NCI-H187 (cell line): ENCODE data around the gene AEN.

Source experiments
- DNase-seq, 2 experiments: peaks; one replicate each; lab custom pipeline; 2025; lab: John Stamatoyannopoulos, UW

AEN gene

DNA sequence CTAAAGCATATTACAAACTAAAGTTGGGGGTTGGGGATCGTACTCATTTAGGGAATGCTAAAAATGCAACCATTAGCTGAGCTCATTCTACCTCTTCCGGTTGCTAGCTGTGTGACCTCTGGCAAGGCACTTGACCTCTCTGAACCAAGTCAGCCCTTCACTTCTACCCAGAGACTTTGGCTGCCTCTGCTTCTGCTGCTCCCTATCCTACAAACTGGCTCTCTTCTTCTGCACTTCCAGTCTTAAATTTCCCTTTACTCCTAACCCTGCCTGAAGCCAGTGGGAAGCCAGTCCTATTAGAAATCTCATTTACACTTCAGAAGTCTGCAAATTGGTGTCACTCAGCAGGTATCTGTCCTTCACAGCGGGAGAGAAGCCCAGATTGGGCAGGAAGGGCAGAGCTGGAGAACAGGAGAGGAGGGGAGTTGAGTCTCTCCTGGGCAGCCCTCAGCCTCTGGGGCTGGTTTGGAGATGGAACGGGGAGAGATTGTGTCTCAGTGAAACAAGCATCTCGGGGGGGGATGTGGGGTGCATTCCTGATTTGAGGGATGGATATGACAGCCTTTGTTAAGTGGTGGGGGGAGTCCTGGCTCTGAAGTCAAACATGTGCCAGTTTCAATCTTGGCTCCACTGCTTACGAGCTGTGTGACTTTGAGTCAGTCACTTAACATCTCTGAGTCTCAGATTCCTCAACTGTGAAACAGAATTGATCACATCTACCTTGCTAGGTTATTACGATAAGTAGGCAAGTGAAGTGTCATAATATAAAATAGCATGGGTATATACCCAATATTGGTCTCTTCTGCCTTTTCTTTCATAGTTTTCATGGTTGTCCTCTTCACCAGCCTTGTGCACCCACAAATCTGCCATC lies 7.8 kb upstream of the AEN start:
- DNase-seq, result no peak

DNA sequence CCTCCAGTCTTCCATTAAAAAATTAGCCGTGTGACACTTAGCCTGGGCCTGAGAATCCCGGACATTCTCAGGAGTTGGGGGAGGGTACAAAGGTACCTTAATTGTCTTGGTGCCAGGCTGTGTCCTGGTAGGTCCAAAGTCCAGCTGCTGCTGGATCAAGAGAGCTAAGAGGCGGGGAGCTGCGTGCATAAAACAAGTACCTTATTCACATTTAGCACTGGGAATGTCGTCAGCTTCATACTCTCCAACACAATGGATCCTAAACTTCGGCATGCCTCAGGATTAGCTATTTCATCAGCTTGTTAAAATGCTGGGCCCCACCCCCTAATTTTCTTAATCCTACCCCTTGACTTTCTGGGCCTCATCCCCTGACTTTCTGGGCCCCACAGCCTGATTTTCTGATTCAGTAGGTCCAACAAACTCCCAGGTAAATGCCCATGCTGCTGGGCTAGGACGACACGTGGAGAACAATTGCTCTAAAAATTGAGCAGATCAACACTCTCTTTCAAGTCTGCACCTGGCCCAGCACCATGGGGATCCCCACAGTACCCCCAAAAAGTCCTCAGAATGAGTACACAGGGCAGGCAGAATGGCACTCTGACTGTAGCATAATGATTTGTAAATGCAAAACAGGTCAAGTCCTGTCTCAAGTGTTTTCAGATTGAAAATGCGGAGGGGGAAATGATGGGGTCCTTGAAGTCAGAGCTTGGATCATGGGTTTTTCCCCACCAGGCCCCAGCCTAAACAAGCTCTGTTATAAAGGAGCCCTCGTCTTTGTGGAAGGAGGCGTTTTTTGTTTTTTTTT lies 5.6 kb upstream of the AEN start:
- DNase-seq, result no peak

DNA sequence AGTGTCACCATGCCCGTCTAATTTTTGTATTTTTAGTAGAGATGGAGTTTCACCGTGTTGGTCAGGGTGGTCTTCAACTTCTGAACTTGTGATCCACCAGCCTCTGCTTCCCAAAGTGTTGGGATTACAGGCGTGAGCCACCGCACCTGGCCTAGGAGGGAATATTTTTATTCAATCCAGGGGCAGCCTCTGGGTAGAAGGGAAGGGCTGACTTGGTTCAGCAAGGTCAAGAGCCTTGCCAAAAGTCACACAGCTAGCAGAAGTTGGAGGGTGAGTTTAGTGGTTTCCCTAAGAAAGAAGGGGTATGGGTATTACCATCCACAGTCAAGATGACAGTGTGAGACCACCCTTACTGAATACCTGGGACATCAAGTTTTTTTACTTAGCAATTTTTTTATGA lies 4.9 kb upstream of the AEN start:
- no peak for DNase-seq

DNA sequence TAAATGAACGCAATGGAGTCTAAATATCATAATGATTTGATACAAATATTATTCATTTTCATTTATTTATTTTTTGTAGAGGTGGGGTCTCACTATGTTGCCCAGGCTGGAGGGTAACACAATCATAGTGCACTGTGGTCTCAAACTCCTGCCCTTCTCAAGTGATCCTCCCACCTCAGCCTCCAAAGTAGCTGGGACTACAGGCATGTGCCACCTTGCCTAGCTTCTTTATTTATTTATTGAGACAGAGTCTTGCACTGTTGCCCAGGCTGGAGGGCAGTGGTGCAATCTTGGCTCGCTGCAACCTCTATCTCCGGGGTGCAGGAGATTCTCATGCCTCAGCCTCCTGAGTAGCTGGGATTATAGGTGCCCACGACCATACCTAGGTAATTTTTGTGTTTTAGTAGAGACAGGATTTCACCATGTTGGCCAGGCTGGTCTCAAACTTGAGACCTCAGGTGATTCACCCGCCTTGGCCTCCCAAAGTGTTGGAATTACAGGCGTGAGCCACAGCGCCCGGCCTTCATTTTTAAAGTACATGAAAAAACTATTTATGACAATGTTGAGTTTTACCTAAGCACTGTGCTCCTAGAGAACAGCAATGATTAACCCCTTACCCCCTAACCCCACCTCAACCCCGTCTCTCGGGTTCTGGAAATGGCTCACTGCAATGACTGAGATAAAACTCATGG lies 4.0 kb upstream of the AEN start:
- no peak for DNase-seq

DNA sequence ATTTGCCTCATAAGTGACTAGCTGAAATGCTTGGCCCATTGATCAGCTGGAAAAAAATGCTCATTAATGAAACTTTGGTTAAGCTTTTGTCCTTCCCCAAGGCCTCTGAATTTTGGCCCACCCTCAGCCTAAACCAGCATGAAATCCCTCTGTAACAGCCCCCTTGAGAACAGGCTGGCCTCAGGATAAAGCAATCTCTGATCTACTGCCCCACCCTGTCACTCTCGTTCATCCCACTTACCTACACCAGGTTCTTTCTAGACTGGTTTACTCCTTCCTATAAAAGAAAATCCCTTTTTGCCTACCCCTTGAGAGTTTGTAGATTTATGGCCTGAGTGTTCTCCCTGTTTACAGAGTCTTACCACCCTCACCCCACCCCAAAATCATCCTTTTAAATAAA lies 3.4 kb upstream of the AEN start:
- no peak for DNase-seq

DNA sequence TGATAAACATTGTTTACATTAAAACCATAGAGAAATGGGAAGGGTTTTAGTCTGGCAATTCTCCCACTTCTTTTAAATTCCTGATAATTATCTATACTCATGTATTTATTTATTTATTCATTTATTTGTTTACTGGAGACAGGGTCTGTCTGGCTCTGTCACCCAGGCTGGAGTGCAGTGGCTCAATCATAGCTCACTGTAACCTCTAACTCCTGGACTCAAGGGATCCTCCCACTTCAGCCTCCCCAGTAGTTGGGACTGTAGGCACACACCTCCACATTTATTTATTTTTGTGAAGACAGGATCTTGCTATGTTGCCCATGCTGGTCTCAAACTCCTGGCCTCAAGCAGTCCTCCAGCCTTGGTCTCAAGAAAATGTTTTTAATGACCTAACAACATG lies 2.5 kb upstream of the AEN start:
- DNase-seq, result no peak

DNA sequence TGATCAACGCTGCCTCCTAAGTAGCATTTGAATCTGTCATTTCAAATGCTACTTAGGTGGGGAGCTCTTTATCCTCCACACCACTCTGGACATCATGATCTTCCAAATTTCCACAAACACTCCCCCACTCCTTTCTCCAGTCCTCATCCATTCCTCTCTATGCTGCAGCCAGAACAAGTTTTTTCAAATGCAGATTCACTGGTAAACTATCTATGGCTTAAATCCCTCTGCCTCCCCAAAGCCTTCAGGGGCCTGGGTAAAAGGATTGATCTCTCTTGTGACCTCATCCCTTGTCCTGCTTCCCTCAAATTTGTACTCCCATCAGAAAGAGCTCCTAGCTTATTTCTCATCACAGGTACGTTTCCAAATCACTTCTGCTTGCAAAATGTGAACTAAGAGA lies 1.3 kb upstream of the AEN start:
- no peak for DNase-seq

DNA sequence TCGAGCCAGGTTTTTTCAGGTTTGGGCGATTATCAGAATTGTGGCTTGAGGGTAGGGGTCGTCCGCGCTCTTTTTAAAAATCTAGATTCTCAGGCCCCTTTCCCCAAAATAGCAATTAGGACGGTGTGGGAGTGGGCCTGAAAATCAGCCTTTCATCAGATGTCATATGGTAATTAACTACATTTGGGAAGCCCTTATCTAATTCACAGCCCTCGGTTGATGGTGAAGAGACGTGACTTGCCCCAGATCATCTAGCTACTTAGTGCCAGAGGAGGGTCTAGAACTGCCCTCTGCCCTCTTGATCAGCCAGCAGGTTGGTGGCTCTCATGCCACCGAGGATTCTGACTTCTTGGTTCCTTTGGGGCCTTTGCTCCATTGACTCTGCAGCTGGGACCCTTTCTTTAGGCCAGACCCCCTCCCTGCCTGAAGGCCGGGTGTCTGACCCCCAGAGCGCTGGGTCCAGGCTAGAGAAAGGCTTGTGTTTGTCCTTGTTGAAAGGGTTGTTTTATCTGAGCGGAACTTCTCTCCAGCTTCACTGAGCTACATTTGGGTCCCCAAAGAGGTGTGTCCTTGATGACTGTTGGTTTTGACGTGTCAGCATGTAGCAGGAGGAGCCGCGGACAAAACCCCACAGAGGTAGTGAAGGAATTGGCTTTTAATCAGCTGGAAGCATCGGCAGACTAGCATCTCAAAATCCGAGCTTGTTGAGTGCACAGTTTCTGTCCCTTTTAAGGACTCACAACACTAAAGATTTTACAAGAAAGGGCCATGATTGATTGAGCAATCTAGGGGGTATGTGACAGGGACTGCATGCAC lies 857 bp downstream of the AEN start:
- DNase-seq, result no peak

DNA sequence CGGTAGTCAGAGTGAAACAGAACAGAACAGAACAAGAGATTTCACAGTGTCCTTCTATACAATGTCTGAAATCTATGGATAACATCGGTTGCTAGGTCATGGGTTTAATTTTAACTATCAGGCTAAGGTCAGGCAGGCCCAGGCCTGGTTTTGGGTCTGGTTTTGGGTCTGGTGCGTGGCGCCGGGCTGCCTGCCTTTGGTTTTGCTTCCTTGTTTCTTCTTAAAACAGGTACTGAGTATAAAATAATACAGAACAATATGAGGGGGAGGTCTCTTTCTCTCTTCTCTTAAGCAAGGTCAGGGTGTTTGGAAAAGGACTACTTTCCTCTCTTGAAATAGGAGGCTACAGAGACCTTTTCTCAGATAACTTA lies 1.4 kb downstream of the AEN start:
- DNase-seq, result no peak

DNA sequence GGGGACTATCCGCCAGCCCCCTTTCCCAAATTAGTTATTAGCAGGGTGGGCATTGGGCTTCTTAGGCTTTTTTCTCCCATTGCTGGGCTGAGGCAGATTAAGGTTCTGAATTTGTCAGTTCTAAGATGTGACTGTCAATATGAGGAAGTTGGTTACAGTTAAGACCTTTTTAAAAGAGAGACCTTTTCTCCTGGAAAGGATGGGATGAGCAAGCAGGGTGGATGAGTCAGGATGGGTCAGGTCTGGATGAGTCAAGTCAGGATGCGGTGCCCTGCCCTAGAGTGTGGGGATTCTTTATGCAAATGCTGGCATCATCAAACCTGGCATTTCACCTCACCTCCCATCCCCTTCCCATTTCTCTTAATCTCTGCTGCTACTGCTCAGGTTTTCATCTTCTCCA lies 1.9 kb downstream of the AEN start:
- DNase-seq, result no peak

DNA sequence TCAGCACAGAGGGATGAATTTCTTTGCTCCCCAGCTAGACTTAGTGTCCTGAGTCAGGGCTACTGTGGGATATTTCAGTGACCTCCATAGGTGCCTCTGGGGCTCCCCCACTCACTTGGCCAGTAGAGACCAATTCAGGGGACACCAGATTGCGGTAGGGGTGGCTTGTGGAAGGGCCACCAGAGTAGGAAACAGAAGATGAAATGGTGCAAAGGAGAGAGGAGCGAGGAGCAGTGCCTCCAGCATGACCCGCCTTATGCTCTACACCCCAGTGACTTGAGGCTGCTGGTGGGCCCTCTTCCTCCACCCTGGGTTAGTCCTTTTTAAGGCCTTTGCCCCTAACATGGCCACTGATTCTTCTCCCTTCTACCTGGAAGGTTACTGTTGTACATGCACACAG lies 2.5 kb downstream of the AEN start:
- no peak for DNase-seq

DNA sequence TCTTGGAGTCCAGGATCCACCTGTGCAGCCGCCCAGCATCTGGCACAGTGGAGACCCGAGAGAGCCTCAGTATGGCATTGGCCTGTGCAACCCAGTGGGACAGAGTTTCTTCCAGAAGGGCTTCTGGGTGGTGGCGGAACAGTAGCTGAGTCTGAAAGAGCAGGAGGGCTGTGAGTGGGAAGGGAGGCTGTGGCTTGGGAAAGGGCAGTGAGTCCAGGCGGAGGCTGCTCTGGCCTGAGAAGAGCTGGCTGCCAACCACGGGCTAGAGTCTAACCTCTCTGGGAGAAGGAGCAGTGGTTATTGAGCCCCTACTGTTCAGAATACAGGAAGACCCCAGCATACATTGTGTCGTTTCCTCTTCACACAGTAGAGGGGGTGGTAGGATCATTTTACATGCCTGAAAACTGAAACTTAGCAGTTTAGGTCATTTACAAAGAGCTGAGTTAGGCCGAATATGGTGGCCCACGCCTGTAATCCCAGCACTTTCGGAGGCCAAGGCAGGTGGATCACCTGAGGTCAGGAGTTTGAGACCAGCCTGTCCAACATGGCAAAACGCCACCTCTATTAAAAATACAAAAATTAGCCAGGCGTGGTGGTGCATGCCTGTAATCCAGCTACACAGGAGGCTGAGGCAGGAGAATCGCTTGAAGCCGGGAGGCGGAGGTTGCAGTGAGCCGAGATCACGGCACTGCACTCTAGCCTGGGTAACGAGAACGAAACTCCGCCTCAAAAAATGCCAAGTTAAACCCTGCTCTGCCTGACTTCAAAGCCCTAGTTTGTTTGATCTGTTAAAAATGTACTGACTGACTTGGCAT lies 3.2 kb downstream of the AEN start:
- DNase-seq, result no peak

DNA sequence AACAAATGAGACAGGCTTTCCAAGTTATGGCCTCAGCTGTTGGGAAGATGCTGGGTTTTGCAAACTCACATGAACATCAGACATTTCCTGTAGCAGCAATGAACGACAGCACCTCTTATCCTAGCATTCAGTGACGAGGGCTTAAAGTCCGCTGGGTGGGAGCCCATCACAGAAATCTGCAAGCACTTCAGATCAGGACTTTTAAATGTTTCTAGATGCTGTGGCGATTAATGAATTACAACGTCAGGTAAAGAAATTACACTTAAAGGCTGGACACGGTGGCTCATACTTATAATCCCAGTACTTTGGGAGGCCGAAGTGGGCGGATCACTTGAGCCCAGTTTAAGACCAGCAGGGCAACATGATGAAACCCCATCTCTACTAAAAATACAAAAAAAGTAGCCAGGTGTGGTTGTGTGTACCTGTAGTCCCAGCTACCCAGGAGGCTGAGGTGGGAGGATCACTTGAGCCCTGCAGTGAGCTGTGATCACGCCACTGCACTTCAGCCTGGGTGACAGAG lies 3.9 kb downstream of the AEN start:
- no peak for DNase-seq

DNA sequence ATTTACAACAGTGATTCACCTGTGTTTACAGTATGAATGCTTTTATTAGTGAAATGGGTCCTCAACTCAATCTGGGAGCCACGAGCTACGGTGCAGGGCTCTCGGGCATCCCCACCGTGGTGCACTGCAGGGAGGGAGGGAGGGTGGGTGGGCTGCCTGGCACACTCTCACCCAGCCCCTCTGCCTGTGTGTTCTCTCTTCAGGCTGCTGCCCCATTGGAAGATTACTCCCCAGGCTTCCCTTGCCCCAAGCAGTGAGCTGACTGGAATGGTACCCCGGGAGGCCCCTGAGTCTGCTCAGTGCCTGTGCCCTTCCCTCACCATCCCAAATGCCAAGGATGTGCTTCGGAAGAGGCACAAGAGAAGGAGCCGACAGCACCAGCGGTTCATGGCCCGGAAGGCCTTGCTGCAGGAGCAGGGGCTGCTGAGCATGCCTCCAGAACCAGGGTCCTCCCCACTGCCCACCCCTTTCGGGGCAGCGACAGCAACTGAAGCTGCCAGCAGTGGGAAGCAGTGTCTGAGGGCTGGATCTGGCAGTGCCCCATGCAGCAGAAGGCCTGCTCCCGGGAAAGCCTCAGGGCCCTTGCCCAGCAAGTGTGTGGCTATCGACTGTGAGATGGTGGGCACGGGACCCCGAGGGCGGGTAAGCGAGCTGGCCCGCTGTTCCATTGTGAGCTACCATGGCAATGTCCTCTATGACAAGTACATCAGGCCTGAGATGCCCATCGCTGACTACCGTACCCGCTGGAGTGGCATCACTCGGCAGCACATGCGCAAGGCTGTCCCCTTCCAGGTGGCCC lies 5.0 kb downstream of the AEN start:
- DNase-seq, result no peak

DNA sequence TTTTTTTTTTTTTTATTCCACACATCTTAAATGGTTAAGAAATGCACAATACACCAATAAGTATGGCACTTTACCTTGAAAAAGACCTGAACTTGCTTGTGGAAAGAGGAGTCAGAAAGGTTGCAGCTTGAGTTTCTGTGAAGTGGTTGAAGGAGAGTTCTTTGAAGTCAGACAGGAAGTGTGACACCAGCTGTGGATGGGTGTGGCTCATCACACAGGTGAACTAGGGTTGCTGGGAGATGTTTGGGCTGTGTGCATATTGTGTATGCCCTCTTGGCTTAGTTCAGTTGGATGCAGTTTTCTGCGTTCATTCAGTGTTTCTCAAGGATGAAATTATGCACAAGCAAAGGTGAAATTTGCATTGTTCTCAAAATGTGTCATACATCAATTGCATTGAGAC lies 6.3 kb downstream of the AEN start:
- DNase-seq, result no peak

DNA sequence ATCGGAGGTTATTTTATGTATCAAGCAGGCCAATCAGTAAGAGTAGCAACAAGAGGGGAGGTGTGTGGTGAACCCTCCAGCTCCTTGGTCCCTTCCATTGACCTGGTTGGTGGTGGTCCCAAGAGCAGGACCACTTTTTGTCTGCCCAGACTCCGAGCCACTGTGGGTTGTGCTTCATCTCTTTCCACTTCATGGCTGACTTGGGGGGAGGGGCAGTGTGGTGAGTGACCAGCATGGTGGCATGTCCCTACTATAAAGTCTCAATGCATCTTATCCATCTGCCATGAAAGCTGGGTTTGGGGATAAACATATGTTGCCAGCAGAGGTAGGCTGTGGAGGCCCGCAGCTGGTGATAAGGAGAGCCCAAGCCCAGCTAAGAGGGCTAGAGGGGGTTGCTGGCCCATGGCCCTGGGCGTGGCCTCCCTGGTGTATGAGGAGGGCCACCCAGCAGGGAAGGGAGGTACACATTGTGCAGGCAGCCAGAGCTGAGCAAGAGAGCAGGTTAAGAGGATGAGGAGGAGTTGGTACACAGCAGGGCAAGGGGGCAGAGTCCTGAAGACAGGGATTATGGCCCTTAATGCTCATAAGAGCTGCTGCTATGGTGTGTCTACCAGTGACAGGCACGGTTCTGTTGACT lies 7.0 kb downstream of the AEN start:
- no peak for DNase-seq

DNA sequence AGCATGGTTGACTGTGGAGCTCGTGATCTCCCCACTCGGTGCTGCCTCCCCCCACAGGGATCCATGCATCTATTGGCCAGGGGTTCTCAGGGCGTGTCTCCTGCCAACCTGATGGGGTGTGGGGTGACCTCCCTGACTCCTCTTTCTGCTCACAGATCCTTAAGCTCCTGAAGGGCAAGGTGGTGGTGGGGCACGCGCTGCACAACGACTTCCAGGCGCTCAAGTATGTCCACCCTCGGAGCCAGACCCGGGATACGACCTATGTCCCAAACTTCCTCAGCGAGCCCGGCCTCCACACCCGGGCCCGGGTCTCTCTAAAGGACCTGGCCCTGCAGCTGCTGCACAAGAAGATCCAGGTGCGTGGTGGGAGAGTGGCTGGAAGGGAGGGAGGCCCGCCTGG lies 7.9 kb downstream of the AEN start:
- DNase-seq, result no peak

DNA sequence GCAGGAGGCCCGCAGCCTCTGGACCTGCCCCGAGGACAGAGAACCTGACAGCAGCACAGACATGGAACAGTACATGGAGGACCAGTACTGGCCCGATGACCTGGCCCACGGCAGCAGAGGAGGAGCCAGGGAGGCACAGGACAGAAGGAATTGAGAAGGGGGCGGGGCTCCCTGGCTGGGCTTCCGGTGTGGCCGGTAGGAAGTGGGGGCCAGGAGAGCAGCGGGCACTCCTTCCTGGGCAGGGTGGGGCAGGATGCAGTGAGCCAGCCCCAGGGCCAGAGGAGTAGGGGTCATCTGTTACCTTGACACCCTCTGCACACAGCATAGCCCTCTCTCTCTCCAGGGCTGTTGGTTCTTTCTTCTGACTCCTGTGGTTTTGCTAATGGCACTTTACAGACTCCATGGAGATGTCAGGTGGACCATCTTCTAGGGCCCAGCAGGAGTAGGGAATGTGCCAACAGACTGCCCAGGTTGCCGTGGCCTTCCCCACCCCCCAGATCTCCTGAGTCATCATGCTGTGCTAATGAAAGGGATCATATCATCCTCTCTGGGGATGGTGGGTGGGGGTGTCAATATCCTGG lies 9.1 kb downstream of the AEN start:
- no peak for DNase-seq

DNA sequence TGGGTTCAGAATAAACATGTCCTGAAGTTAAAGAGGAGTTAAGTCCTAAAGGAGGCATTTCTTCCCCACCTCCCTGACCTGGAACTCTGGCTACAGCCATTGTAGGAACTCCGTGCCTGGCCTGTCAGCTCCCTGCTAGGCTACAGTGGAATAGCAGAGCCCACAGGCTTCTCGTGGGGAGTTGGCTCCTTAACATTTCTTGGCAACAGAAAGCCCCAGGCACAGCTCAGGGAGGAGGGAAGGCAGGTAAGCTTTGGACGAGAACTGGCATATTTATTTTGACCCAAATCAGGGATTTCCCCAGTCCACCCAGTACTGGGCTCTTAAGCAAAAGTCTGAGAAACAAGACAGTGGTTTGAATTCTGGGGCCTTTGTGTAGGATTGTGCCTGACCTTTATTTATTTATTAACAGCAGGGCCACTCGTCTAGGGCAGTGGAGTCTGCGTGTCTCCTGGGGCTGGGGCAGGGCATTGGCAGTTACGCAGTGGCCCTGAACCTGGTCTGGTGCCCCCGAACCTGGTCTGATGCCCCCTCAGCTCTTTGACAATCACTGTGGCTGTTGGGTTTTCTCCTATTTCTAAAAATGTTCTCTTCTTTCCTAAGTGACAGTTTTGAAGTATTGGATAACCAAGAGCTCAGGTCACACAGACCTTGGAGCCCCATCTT lies 9.8 kb downstream of the AEN start:
- DNase-seq, result no peak
